Measurements from ENCODE around the gene AURKA.
"Not testable (repeated sequence)": the region's sequence is repeated elsewhere in the genome, so short reads cannot be mapped to it uniquely, and the experiment has no call there.

Gene AURKA

GRCh38 chr20:56422076-56422823, 30.2 kb upstream of the AURKA start:
- DNase-seq: peak in 1 of 56 donors; percentile 11

- DNase-seq: no peak
Observed at GRCh38 chr20:56420940-56421688, 29.1 kb upstream of the AURKA start.

- DNase-seq: no peak
Observed at GRCh38 chr20:56420028-56420427, 28.0 kb upstream of the AURKA start.

- no peak for DNase-seq
Observed at GRCh38 chr20:56418385-56418861, 26.4 kb upstream of the AURKA start.

- DNase-seq: no peak
Observed at GRCh38 chr20:56417911-56418310, 25.9 kb upstream of the AURKA start.

- no peak for DNase-seq
Observed at GRCh38 chr20:56417402-56417801, 25.4 kb upstream of the AURKA start.

GRCh38 chr20:56414842-56415765, 23.1 kb upstream of the AURKA start:
- no peak for DNase-seq

- DNase-seq: no peak
Observed at GRCh38 chr20:56412949-56413348, 20.9 kb upstream of the AURKA start.

GRCh38 chr20:56412473-56412790, 20.4 kb upstream of the AURKA start:
- DNase-seq: no peak

- DNase-seq: peak in 1 of 56 donors; percentile 5
Observed at GRCh38 chr20:56411759-56412472, 19.9 kb upstream of the AURKA start, which contains the start of gene CASS4. Gene CASS4, plus strand, starts transcription at chr20:56412260. Its CDS starts 199 bp downstream, at chr20:56412459.

GRCh38 chr20:56411287-56411686, 19.3 kb upstream of the AURKA start:
- DNase-seq: not testable (repeated sequence)

GRCh38 chr20:56409956-56410355, 17.9 kb upstream of the AURKA start:
- no peak for DNase-seq

- DNase-seq: no peak
Observed at GRCh38 chr20:56409521-56409920, 17.5 kb upstream of the AURKA start.

- DNase-seq: no peak
Observed at GRCh38 chr20:56406910-56407309, 14.9 kb upstream of the AURKA start.

- not testable (repeated sequence) for DNase-seq
Observed at GRCh38 chr20:56405356-56405755, 13.3 kb upstream of the AURKA start.

GRCh38 chr20:56403465-56403864, 11.4 kb upstream of the AURKA start:
- DNase-seq: no peak

- peak in 22 of 56 donors; percentile 3 to 76 (median 24) for DNase-seq
Observed at GRCh38 chr20:56400001-56400640, 8.1 kb upstream of the AURKA start.

- DNase-seq: no peak
Observed at GRCh38 chr20:56395166-56395565, 3.2 kb upstream of the AURKA start.

GRCh38 chr20:56393653-56394052, 1.6 kb upstream of the AURKA start:
- no peak for DNase-seq

- DNase-seq: no peak
Observed at GRCh38 chr20:56392881-56393482, 967 bp upstream of the AURKA start.
